HEK293 (cell line): ENCODE results near the gene CAMTA2.

ENCODE experiments used
- EGR2 ChIP-seq: fragments of 450-650 bp; formaldehyde crosslinking; IDR thresholded peaks from 2 replicates; pipeline ENCODE4 v1.5.1; 2016; ENCODE audit warnings: low read depth, missing biosample characterization, missing genetic modification characterization
- FEZF1 ChIP-seq: fragments of 450-650 bp; formaldehyde crosslinking; IDR thresholded peaks from 2 replicates; pipeline ENCODE4 v1.5.1; 2016; ENCODE audit warnings: missing biosample characterization, missing genetic modification characterization
- GLI2 ChIP-seq: fragments of 450-650 bp; formaldehyde crosslinking; IDR thresholded peaks from 2 replicates; pipeline ENCODE4; 2017; ENCODE audit warnings: missing biosample characterization, missing genetic modification characterization, low read depth, borderline replicate concordance
- GLI4 ChIP-seq: fragments of 450-650 bp; formaldehyde crosslinking; IDR thresholded peaks from 2 replicates; pipeline ENCODE4 v1.5.1; 2016; ENCODE audit warnings: missing biosample characterization, missing genetic modification characterization
- HOXC10 ChIP-seq: sonication (generic); formaldehyde crosslinking; IDR thresholded peaks from 2 replicates; pipeline ENCODE4 v1.8.1; 2023; ENCODE audit warnings: mild to moderate bottlenecking, missing genetic modification reagents
- HOXD13 ChIP-seq: sonication (generic); formaldehyde crosslinking; IDR thresholded peaks from 2 replicates; pipeline ENCODE4 v1.8.0; 2022; ENCODE audit warnings: missing genetic modification reagents, borderline replicate concordance
- MZF1 ChIP-seq: fragments of 450-650 bp; formaldehyde crosslinking; IDR thresholded peaks from 2 replicates; pipeline ENCODE4 v1.5.1; 2017; ENCODE audit warnings: missing biosample characterization, missing genetic modification characterization, borderline replicate concordance
- OVOL3 ChIP-seq: fragments of 450-650 bp; formaldehyde crosslinking; IDR thresholded peaks from 2 replicates; pipeline ENCODE4 v1.5.1; 2016; ENCODE audit warnings: missing biosample characterization, missing genetic modification characterization
- SCRT1 ChIP-seq: fragments of 450-650 bp; formaldehyde crosslinking; IDR thresholded peaks from 2 replicates; pipeline ENCODE4 v1.5.1; 2016; ENCODE audit warnings: missing biosample characterization, missing genetic modification characterization, borderline replicate concordance
- SP7 ChIP-seq: fragments of 450-650 bp; formaldehyde crosslinking; IDR thresholded peaks from 2 replicates; pipeline ENCODE4 v1.5.1; 2016; ENCODE audit warnings: missing biosample characterization, missing genetic modification characterization
- ZBTB7A ChIP-seq: fragments of 450-650 bp; formaldehyde crosslinking; IDR thresholded peaks from 2 replicates; pipeline ENCODE4 v1.5.1; 2016; ENCODE audit warnings: low read depth, missing biosample characterization, missing genetic modification characterization
- ZNF19 ChIP-seq: fragments of 450-650 bp; formaldehyde crosslinking; IDR thresholded peaks from 2 replicates; pipeline ENCODE4; 2016; ENCODE audit warnings: missing biosample characterization, missing genetic modification characterization, low read depth
- ZNF2 ChIP-seq: fragments of 450-650 bp; formaldehyde crosslinking; IDR thresholded peaks from 2 replicates; pipeline ENCODE4 v1.5.1; 2016; ENCODE audit warnings: missing biosample characterization, missing genetic modification characterization
- ZNF211 ChIP-seq: fragments of 450-650 bp; formaldehyde crosslinking; IDR thresholded peaks from 2 replicates; pipeline ENCODE4 v1.5.1; 2016; ENCODE audit warnings: low read depth, missing biosample characterization, missing genetic modification characterization
- ZNF221 ChIP-seq: fragments of 450-650 bp; formaldehyde crosslinking; IDR thresholded peaks from 2 replicates; pipeline ENCODE4 v1.5.1; 2017; ENCODE audit warnings: missing biosample characterization, missing genetic modification characterization, borderline replicate concordance
- ZNF223 ChIP-seq: fragments of 450-650 bp; formaldehyde crosslinking; IDR thresholded peaks from 2 replicates; pipeline ENCODE4 v1.5.1; 2016; ENCODE audit warnings: missing biosample characterization, missing genetic modification characterization
- ZNF266 ChIP-seq: fragments of 450-650 bp; formaldehyde crosslinking; IDR thresholded peaks from 2 replicates; pipeline ENCODE4 v1.5.1; 2016; ENCODE audit warnings: missing biosample characterization, missing genetic modification characterization, low read depth
- ZNF341 ChIP-seq: fragments of 450-650 bp; formaldehyde crosslinking; IDR thresholded peaks from 2 replicates; pipeline ENCODE4; 2016; ENCODE audit warnings: low read depth, missing biosample characterization, missing genetic modification characterization
- ZNF433 ChIP-seq: fragments of 450-650 bp; formaldehyde crosslinking; IDR thresholded peaks from 2 replicates; pipeline ENCODE4 v1.5.1; 2016; ENCODE audit warnings: missing biosample characterization, missing genetic modification characterization, low read depth
- ZNF544 ChIP-seq: fragments of 450-650 bp; formaldehyde crosslinking; IDR thresholded peaks from 2 replicates; pipeline ENCODE4 v1.5.0; 2017; ENCODE audit warnings: missing biosample characterization, missing genetic modification characterization
- ZNF548 ChIP-seq: fragments of 450-650 bp; formaldehyde crosslinking; IDR thresholded peaks from 2 replicates; pipeline ENCODE4 v1.5.1; 2016; ENCODE audit warnings: missing biosample characterization, missing genetic modification characterization
- ZNF629 ChIP-seq: fragments of 450-650 bp; formaldehyde crosslinking; IDR thresholded peaks from 2 replicates; pipeline ENCODE4 v1.5.1; 2017; ENCODE audit warnings: missing biosample characterization, missing genetic modification characterization
- ZNF707 ChIP-seq: fragments of 450-650 bp; formaldehyde crosslinking; IDR thresholded peaks from 2 replicates; pipeline ENCODE4 v1.5.1; 2016; ENCODE audit warnings: missing biosample characterization, missing genetic modification characterization
- ZNF830 ChIP-seq: fragments of 450-650 bp; IDR thresholded peaks from 2 replicates; pipeline ENCODE4 v1.5.0; 2018; ENCODE audit warnings: missing biosample characterization, missing genetic modification characterization, low read depth, mild to moderate bottlenecking, moderate library complexity
- ZSCAN16 ChIP-seq: fragments of 450-650 bp; formaldehyde crosslinking; IDR thresholded peaks from 2 replicates; pipeline ENCODE4 v1.5.1; 2016; ENCODE audit warnings: missing biosample characterization, missing genetic modification characterization
- TF ChIP-seq, protein P1 (sequence below): fragments of 450-650 bp; formaldehyde crosslinking; IDR thresholded peaks from 2 replicates; pipeline ENCODE4 v1.5.1; 2016; ENCODE audit warnings: missing biosample characterization, missing genetic modification characterization, low read depth
- TF ChIP-seq, protein P2 (sequence below): fragments of 450-650 bp; formaldehyde crosslinking; IDR thresholded peaks from 2 replicates; pipeline ENCODE4 v1.5.1; 2016; ENCODE audit warnings: missing biosample characterization, missing genetic modification characterization
- TF ChIP-seq, protein P3 (sequence below): fragments of 450-650 bp; formaldehyde crosslinking; IDR thresholded peaks from 2 replicates; pipeline ENCODE4 v1.5.1; 2017; ENCODE audit warnings: missing biosample characterization, mild to moderate bottlenecking, missing genetic modification characterization, moderate library complexity
- TF ChIP-seq, protein P4 (sequence below): fragments of 450-650 bp; formaldehyde crosslinking; IDR thresholded peaks from 2 replicates; pipeline ENCODE4 v1.5.1; 2016; ENCODE audit warnings: missing biosample characterization, missing genetic modification characterization

Gene CAMTA2

GRCh38 chr17:4967539-4968485 lies 19.7 kb downstream of the CAMTA2 start, which contains the start of gene SPAG7 (continued):
- TF ChIP-seq ZNF2 (tag by site-specific recombination) = peak; percentile 92
- peak; percentile 92 for TF ChIP-seq ZNF341
- TF ChIP-seq FEZF1 (tag by site-specific recombination) = 0 out of 2 replicates have a peak, but pooled peaks have one; percentile 26
- TF ChIP-seq ZNF548 (tag by site-specific recombination) = no peak
- no peak for TF ChIP-seq MZF1
- TF ChIP-seq, protein P1, sequence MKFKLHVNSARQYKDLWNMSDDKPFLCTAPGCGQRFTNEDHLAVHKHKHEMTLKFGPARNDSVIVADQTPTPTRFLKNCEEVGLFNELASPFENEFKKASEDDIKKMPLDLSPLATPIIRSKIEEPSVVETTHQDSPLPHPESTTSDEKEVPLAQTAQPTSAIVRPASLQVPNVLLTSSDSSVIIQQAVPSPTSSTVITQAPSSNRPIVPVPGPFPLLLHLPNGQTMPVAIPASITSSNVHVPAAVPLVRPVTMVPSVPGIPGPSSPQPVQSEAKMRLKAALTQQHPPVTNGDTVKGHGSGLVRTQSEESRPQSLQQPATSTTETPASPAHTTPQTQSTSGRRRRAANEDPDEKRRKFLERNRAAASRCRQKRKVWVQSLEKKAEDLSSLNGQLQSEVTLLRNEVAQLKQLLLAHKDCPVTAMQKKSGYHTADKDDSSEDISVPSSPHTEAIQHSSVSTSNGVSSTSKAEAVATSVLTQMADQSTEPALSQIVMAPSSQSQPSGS (tag by site-specific recombination) = no peak
- TF ChIP-seq ZNF223 (tag by site-specific recombination) = no peak
- no peak for TF ChIP-seq ZSCAN16 (tag by site-specific recombination)
- no peak for TF ChIP-seq HOXD13 (CRISPR knock-in tag)
- TF ChIP-seq ZNF221 (tag by site-specific recombination) = no peak
- peak; percentile 71 for TF ChIP-seq ZNF629
- TF ChIP-seq ZNF19 (tag by site-specific recombination) = no peak
- TF ChIP-seq ZNF211 = no peak
- TF ChIP-seq ZBTB7A (tag by site-specific recombination) = peak; percentile 99
- TF ChIP-seq ZNF544 (tag by site-specific recombination) = no peak
- TF ChIP-seq ZNF266 (tag by site-specific recombination) = no peak
- TF ChIP-seq EGR2 (tag by site-specific recombination) = peak; percentile 80
- TF ChIP-seq ZNF433 (tag by site-specific recombination) = no peak
- TF ChIP-seq, protein P2, sequence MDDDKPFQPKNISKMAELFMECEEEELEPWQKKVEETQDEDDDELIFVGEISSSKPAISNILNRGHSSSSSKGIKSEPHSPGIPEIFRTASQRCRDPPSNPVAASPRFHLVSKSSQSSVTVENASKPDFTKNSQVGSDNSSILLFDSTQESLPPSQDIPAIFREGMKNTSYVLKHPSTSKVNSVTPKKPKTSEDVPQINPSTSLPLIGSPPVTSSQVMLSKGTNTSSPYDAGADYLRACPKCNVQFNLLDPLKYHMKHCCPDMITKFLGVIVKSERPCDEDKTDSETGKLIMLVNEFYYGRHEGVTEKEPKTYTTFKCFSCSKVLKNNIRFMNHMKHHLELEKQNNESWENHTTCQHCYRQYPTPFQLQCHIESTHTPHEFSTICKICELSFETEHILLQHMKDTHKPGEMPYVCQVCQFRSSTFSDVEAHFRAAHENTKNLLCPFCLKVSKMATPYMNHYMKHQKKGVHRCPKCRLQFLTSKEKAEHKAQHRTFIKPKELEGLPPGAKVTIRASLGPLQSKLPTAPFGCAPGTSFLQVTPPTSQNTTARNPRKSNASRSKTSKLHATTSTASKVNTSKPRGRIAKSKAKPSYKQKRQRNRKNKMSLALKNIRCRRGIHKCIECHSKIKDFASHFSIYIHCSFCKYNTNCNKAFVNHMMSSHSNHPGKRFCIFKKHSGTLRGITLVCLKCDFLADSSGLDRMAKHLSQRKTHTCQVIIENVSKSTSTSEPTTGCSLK (tag by site-specific recombination) = no peak
- no peak for TF ChIP-seq GLI4 (tag by site-specific recombination)
- peak; percentile 64 for TF ChIP-seq SP7 (tag by site-specific recombination)
- no peak for TF ChIP-seq ZNF707 (tag by site-specific recombination)
- no peak for TF ChIP-seq SCRT1 (tag by site-specific recombination)
- TF ChIP-seq, protein P3, sequence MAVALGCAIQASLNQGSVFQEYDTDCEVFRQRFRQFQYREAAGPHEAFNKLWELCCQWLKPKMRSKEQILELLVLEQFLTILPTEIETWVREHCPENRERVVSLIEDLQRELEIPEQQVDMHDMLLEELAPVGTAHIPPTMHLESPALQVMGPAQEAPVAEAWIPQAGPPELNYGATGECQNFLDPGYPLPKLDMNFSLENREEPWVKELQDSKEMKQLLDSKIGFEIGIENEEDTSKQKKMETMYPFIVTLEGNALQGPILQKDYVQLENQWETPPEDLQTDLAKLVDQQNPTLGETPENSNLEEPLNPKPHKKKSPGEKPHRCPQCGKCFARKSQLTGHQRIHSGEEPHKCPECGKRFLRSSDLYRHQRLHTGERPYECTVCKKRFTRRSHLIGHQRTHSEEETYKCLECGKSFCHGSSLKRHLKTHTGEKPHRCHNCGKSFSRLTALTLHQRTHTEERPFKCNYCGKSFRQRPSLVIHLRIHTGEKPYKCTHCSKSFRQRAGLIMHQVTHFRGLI (tag by site-specific recombination) = peak; percentile 75
- TF ChIP-seq GLI2 (tag by site-specific recombination) = no peak
- no peak; the same call in 1 of the 2 replicates for TF ChIP-seq OVOL3 (tag by site-specific recombination)
- TF ChIP-seq, protein P4, sequence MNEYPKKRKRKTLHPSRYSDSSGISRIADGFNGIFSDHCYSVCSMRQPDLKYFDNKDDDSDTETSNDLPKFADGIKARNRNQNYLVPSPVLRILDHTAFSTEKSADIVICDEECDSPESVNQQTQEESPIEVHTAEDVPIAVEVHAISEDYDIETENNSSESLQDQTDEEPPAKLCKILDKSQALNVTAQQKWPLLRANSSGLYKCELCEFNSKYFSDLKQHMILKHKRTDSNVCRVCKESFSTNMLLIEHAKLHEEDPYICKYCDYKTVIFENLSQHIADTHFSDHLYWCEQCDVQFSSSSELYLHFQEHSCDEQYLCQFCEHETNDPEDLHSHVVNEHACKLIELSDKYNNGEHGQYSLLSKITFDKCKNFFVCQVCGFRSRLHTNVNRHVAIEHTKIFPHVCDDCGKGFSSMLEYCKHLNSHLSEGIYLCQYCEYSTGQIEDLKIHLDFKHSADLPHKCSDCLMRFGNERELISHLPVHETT (tag by site-specific recombination) = peak; percentile 75; the same call in 1 of the 2 replicates
- TF ChIP-seq ZNF830 (tag by site-specific recombination) = no peak
- TF ChIP-seq HOXC10 = no peak
